GM18517 (cell line): ENCODE results near the gene IDH2.
"Not testable (repeated sequence)": the region's sequence is repeated elsewhere in the genome, so short reads cannot be mapped to it uniquely, and the experiment has no call there.

Source experiments
- ATAC-seq: cut with Tn5 transposase; IDR thresholded peaks from one replicate; pipeline ENCODE4 v1.9.1; 2021; ENCODE audit warnings: mild to moderate bottlenecking, moderate library complexity; ENCODE audit not compliant: unreplicated experiment

IDH2 gene

GRCh38 chr15:90115783-90116182, 13.5 kb upstream of the IDH2 start:
- ATAC-seq, result no peak

- ATAC-seq, result no peak
Measured at GRCh38 chr15:90114451-90114901, 12.2 kb upstream of the IDH2 start.

GRCh38 chr15:90113166-90113565, 10.9 kb upstream of the IDH2 start:
- ATAC-seq, result no peak

GRCh38 chr15:90109163-90109751, 7.0 kb upstream of the IDH2 start:
- not testable (repeated sequence) for ATAC-seq

- not testable (repeated sequence) for ATAC-seq
Measured at GRCh38 chr15:90108038-90108437, 5.8 kb upstream of the IDH2 start.

GRCh38 chr15:90106522-90107117, 4.4 kb upstream of the IDH2 start:
- no peak for ATAC-seq

GRCh38 chr15:90105521-90105920, 3.3 kb upstream of the IDH2 start:
- ATAC-seq, result no peak

GRCh38 chr15:90104551-90104950, 2.3 kb upstream of the IDH2 start:
- ATAC-seq, result no peak

- no peak for ATAC-seq
Measured at GRCh38 chr15:90103701-90104329, 1.5 kb upstream of the IDH2 start.

- no peak for ATAC-seq
Measured at GRCh38 chr15:90101130-90101968, 919 bp downstream of the IDH2 start.

- ATAC-seq, result no peak
Measured at GRCh38 chr15:90099868-90100831, 2.1 kb downstream of the IDH2 start.

- no peak for ATAC-seq
Measured at GRCh38 chr15:90099072-90099867, 3.0 kb downstream of the IDH2 start.

GRCh38 chr15:90097475-90097874, 4.8 kb downstream of the IDH2 start:
- ATAC-seq, result peak; percentile 71

- ATAC-seq, result no peak
Measured at GRCh38 chr15:90095521-90095959, 6.7 kb downstream of the IDH2 start.

- ATAC-seq, result no peak
Measured at GRCh38 chr15:90091156-90091931, 10.9 kb downstream of the IDH2 start.

- ATAC-seq, result no peak
Measured at GRCh38 chr15:90090226-90090848, 11.9 kb downstream of the IDH2 start.

GRCh38 chr15:90087454-90088154, 14.7 kb downstream of the IDH2 start:
- no peak for ATAC-seq

- ATAC-seq, result no peak
Measured at GRCh38 chr15:90086868-90087268, 15.4 kb downstream of the IDH2 start.
